CD1c-positive myeloid dendritic cell (primary cell): Measurements from ENCODE around the gene LRRD1.
"Not testable (repeated sequence)": the region's sequence is repeated elsewhere in the genome, so short reads cannot be mapped to it uniquely, and the experiment has no call there.

ENCODE experiments used
- DNase-seq: peaks from one replicate; pipeline ENCODE4 v3.0.0-alpha.2; 2016; ENCODE audit errors: extremely low spot score

LRRD1 gene

DNA sequence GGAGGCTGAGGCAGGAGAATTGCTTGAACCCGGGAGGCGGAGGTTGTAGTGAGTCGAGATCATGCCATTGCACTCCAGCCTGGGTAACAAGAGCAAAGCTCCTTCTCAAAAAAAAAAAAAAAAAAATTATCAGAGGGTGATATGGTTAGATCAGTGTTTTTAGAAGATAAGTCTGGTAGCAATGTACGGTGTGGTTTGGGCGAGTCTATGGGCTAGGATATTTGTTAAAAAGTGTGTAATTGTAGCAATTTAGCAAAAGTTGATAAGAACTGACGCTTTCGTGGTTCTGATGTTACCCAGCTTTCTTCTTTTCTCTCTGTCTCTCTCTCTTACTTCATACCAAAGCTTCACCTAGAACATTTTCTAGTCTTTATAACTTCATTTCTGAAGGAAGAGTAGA lies 37.8 kb downstream of the LRRD1 start:
- DNase-seq = no peak

DNA sequence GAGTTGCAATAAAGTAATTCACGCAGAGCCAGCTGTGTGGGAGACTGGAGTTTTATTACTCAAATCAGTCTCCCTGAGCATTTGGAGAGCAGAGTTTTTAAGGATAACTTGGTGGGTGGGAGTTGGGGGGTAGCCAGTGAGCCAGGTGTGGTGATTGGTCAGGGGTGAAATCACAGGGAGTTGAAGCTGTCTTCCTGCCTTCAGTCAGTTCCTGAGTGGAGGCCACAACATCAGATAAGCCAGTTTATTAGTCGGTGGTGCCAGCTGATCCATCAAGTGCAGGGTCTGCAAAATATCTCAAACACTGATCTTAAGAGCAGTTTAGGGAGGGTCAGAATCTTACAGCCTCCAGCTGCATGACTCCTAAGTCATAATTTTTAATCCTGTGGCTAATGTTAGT lies 41.4 kb downstream of the LRRD1 start:
- no peak for DNase-seq

DNA sequence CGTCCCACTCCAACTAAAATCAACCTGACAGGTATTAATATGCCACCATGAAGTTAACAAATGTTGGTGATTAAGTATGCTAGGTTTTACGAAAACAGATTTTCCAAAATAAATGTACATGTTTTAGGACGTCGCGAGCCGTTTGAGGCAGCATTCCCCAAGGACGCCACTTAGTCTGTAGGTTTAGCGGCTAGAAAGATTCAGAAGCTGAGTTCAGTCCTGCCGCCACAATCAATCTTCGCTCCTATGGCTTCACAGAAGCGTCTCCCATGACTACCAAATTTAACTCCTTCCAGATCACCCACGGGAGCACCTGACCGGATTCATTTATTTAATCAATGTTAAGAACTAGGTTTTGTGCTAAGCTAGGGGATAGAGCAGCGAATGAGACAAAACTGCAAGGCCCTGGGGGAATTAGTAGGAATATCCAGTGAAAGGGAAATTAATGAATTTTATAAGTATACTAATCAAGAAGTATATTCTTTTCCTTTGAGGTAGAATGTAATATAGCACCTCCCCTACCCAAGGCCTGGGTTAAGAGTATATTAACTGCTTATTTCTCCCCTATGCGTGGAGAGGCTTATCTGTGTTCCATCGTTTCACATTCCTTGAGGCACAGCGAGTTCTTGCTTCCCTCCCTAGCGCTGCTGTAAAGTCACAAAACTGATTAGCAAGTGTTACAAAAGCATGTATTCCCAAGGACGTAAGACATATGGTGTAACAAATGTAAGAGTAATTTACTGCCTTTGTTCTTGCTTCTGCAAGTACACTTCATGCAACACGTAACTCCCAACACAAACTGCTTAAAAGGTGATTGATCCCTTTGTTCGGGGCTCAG lies 43.7 kb downstream of the LRRD1 start:
- DNase-seq = peak; percentile 14

DNA sequence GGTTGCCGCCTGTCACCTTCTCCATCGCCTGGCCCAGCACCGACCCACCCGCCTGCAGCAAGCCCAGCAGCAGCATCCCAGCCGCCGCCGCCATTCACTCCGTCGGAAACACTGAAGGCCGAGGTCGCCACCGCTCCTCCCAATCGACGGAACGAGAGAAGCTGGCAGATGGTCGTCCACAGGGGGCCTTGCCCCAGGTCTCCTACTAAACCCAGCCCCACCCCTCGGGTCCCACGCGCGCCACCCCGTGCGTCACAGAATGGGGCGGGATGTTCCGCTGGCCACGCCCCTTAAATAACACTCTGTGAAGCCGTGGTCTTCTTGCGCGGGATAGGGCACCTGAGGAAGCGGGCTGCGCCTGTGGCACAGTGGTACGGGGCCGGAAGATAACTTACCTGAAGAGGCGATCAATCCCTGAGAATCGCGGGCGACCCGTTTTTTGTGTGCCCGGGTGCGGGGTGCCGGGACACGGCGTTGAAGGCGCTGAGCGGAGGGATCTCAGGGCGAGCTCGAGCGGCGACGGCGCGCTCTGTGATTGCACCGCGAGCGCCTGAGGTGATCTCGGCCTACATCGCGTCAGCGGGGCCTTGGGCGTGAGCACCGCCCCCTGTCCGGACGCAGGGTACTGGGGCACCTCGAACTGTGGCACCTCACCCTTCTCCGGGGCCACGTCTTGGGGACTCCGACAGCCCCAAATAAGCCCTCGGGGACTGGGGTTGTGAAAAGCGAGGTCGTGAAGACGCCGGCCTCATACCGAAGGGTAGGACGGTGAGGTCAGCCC lies 44.5 kb downstream of the LRRD1 start, which contains the start of gene CYP51A1:
Gene CYP51A1 (minus strand): TSS at position 207 of the 781 bp plus-strand sequence. CDS start 113 bp downstream, at position 94.
- DNase-seq = peak; percentile 95

DNA sequence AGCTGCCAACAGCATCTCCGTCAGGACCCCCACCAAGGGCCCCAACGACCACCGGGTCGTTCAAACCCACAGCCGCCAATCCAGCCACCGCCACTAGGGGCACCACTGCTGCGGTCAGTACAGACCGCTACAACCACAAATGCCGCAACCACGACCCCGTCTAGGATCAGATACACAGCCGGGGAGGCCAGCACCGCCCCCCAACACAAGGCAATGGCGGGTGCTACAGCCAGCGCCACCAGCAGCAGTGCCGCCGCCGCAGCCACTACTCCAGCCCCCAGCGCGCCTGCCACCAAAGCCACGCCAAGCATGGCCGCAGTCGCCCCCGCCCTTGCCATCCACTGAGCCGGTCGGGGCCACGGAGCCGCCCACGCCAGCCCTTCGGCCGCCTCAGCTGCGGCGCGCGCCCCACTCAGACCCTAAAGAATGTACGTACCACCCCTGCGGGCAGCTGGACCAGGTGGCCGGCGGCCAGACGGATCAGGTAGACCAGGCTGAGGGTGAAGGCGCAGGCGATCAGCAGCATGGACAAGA lies 45.1 kb downstream of the LRRD1 start:
- DNase-seq = peak; percentile 74

DNA sequence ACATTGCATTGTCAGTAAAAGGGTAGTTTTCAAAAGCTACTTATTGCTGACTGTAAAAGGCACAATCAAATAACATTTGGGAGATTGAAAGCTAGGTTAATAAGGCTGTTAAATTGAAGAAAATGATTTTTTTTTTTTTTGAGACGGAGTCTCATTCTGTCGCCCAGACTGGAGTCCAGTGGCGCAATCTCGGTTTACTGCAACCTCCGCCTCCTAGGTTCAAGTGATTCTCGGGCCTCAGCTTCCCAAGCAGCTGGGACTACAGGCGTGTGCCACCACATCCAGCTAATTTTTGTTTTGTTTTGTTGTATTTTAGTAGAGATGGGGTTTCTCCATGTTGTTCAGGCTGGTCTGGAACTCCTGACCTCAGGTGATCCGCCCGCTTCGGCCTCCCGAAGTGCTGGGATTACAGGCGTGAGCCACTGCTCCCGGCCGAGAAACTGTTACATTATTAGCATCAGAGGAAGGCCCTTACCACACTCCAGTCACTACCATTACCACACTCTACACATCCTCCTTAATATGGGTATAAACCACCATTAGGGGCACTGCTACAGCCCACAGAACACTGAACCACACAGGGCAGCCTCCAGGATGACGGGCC lies 45.7 kb downstream of the LRRD1 start:
- DNase-seq = no peak

DNA sequence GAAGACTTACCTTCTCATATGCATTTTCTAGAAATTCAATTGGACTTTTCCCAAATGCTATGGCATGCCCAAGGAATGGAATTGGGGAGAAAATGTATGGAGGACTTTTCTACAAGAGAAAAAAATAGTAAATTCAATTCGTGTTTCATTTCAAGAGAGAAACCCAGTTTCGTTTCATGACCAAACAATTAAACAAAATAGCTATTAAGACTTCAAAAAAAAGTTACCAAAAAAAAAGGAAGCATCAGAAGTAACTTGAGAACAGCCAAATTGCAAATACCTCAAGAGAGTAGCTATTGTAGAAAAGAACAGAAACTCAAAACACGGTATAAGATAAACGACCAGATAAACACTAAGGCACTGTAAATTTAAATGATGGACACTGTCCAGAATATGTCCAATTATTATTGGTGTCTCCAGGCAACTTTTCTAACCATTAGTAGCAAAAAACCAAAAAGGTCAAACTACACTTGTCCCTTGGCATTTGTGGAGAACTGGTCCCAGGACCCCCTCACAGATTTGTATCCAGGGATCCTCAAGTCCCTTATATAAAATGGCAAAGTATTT lies 47.1 kb downstream of the LRRD1 start:
- no peak for DNase-seq

DNA sequence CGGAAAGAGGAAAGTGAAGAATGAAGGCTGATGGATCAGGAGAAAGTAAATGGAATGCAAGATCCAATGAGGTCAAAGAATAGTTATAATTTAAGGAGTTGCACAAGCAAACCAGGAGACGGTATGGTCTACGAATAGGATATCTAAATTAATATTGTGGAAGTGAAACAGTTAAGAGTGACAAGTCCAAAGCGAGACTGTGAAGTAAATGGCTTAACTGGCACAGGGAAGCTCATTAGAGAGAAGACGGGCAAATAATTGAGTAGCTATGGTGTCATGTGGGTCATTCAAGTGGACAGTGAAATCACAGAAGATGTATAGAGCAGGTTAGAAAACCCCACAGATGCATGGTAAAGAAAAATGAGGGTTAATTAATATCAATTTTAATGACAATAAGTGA lies 47.8 kb downstream of the LRRD1 start:
- DNase-seq = no peak

DNA sequence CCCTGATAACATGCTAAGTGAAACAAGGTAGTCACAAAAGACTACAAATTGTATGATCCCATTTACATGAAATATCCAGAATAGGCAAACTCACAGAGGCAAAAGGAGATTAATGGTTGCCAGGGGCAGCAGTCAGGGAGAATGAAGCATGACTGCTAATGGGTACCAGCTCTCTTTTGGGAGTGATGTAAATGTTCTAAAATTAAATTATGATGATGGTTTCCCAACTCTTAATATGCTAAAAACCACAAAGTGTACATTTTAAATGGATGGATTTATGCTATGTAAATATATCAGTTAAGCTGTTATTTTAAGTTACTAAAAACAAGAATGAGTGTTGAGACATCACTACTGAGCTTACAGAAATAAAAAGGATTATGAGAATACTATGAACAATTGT lies 57.3 kb downstream of the LRRD1 start:
- DNase-seq = no peak

DNA sequence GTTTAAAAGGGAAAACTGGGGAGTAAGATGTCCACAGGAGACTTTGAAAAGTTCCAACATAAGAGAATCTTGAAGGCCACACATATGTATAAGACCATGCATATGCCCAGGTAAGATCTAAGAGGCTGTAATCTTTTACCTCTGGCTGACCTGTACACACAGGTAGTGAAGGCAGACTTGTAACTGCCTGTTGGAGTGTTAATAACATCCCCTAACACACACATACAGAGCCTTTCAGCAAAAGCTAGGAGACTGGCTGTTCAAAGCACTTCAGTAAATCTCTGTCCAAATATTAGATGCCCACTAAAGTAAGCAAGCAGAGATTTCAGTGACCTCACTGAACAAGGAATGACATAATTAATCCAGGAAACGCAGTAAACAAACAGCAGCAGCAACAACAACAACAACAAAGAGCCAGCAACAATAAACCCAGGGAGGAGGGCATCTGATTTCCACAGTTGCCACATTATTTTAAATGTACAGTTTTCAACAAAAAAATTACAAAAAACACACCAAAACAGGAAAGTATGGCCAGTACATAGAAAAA lies 59.7 kb downstream of the LRRD1 start:
- DNase-seq = no peak

DNA sequence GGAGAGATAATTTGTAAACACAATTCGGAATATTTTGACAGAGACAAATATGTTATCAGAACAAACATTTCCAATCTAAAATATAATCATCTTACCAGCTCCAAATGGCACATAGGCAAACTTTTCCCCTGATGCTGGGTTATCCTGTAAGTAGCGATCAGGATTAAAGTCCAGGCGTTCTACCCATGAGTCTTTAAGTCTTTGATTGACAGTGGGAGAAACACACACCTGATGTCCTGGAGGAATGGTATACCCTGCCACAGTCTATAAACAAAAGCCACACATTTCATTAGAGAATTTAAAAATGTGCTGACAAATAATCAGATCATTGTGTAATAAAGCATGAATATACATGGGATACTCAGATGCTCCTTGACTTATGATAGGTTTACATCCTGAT lies 62.0 kb downstream of the LRRD1 start:
- DNase-seq = no peak

DNA sequence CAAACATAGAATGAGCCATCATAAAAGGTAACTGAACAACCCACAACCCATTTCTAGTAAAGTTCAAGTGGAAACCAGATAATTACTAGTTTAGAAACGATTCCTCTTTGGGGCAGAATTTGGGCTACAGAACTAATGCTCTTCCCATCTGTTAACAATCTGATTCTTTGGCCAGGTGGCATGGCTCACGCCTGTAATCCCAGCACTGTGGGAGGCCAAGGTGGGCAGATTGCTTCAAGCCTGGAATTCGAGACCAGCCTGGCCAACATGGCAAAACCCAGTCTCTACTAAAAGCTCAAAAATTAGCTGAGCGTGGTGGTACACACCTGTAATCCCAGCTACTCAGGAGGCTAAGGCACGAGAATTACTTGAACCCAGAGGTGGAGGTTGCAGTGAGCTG lies 63.1 kb downstream of the LRRD1 start:
- DNase-seq = no peak

DNA sequence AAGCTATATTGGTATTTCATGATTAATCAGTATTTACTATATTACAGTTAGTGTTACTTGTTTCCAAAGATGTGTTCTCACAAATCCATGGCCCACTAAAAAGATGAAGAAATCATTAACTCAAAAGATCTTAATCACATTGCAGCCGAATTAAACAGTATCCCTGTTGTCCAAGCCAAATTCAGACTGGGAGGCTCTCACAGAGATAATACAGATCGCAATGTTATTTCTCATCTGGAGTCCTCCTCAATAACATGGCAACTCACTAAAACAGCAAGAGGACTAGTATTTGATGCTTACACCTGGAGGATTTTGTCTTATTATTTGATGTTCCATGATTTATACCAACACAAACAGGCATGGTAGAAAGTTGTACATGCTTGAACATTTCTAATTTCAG lies 68.1 kb downstream of the LRRD1 start:
- DNase-seq = no peak

DNA sequence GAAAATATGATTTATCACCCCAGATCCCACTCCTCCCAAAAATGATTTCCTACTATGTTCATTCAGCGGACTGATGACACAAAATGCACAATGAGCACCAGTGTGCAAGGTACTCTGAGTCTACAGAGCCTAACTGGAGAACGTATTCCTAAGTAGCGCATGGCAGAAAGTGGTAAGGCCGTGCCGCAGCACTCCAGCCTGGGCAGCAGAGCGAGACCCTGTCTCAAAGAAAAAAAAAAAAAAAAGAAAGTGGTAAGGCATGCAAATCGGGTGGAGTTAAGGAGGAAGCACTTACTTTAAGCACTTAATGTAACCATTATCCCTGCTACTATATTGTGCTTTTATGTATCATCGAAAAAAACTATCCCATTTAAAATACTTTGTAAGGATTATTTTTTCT lies 70.1 kb downstream of the LRRD1 start:
- no peak for DNase-seq

DNA sequence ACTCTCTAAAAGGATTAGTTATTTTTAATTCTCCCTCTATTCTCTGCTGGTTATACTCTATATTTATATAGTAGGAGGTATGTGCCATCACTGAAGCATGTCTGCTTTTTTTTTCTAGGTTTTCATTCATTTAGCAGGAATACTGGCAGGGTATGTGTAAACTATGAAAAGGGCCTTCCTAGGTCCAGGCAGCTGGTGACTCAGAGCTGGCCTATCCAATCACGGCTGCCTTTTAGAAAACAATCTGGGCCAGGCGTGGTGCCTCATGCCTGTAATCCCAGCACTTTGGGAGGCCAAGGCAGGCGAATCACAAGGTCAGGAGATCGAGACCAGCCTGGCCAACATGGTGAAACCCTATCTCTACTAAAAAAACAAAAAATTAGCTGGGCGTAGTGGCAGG lies 76.1 kb downstream of the LRRD1 start:
- DNase-seq = not testable (repeated sequence)

DNA sequence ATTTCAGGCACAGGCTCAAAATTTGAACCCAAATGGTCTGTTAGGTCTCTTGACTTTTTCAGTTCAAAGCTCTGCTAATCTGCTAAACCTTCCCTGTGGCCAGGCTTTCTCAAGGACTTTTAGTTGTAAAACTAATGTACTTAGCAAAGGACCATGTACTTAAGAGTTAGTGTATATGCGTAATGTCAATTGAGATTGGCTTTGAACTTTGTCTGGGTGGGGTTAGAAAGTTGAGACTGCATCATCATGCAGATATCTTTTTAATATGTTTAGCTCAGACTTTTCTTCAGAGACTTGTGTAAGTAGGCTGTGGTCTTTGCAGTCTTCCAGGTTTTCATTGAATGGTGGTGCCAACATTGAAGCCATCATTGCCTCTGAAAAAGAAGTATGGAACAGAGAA lies 78.4 kb downstream of the LRRD1 start:
- DNase-seq = no peak

DNA sequence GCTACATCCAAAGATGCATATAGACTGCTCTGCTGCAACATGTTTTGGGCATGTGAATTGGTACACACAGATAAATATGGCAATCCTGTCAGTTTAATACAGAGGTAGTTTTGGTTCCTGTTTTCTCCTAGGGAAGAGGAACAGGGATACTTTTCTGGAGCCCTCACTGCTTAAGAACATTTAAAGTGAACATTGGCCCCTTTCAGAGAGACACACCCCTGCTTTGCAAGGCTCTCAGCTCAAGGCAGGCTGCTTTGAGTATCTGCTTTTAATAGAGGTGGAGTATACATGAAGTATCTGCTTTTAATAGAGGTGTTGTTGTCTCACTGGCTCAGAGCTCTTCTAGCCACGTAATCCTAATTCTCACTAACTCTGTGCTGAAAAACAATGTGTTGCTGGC lies 83.6 kb downstream of the LRRD1 start:
- peak; percentile 59 for DNase-seq
